Hematopoietic multipotent progenitor cell treated with erythropoietin and hydrocortisone succinate and interleukin-3 and kit ligand, for 17 days (in vitro differentiated cells): ENCODE results near the gene EVA1A.

Source experiments
- DNase-seq: peaks from one replicate; pipeline ENCODE4 v3.0.0-alpha.2; 2015; ENCODE audit warnings: low spot score

The EVA1A gene

GRCh38 chr2:75562513-75562864 lies 1.8 kb upstream of the EVA1A start:
- DNase-seq = no peak

GRCh38 chr2:75561566-75562512 lies 1.1 kb upstream of the EVA1A start:
- no peak for DNase-seq

GRCh38 chr2:75560022-75560767 lies 544 bp downstream of the EVA1A start:
- DNase-seq = no peak

- DNase-seq = no peak
Observed at GRCh38 chr2:75559680-75560021, 1.1 kb downstream of the EVA1A start.

GRCh38 chr2:75558786-75559679 lies 1.7 kb downstream of the EVA1A start:
- DNase-seq = no peak

- DNase-seq = no peak
Observed at GRCh38 chr2:75558136-75558535, 2.6 kb downstream of the EVA1A start.

GRCh38 chr2:75557474-75558133 lies 3.1 kb downstream of the EVA1A start:
- DNase-seq = no peak

- DNase-seq = no peak
Observed at GRCh38 chr2:75556679-75557366, 3.9 kb downstream of the EVA1A start.

- DNase-seq = no peak
Observed at GRCh38 chr2:75555701-75556100, 5.0 kb downstream of the EVA1A start.

- no peak for DNase-seq
Observed at GRCh38 chr2:75553935-75554531, 6.7 kb downstream of the EVA1A start.

GRCh38 chr2:75552222-75552621 lies 8.5 kb downstream of the EVA1A start:
- no peak for DNase-seq

GRCh38 chr2:75551434-75551833 lies 9.3 kb downstream of the EVA1A start:
- DNase-seq = no peak

- DNase-seq = no peak
Observed at GRCh38 chr2:75549401-75550253, 11.1 kb downstream of the EVA1A start.

- no peak for DNase-seq
Observed at GRCh38 chr2:75548036-75548573, 12.6 kb downstream of the EVA1A start.

GRCh38 chr2:75547345-75548035 lies 13.2 kb downstream of the EVA1A start:
- DNase-seq = no peak

GRCh38 chr2:75545922-75546321 lies 14.8 kb downstream of the EVA1A start:
- DNase-seq = no peak

- DNase-seq = no peak
Observed at GRCh38 chr2:75545387-75545786, 15.4 kb downstream of the EVA1A start.

GRCh38 chr2:75543446-75543845 lies 17.3 kb downstream of the EVA1A start:
- no peak for DNase-seq

- no peak for DNase-seq
Observed at GRCh38 chr2:75541430-75541829, 19.3 kb downstream of the EVA1A start.
